Chondrocyte (in vitro differentiated cells): ENCODE data around the gene PIGS. TPM values are rescaled to one million over a fixed set of nuclear protein-coding genes. Genes with fewer than 3 reads are reported as not detected.

Experiments
- DNase-seq: peaks from one replicate; pipeline ENCODE4 v3.0.0; 2021; ENCODE audit warnings: mixed read lengths, low spot score
- H3K27ac Mint-ChIP-seq: one replicate; pipeline ENCODE4 v1.8.0; 2021; ENCODE audit warnings: mild to moderate bottlenecking, moderate library complexity, mixed read lengths; ENCODE audit not compliant: unreplicated experiment
- H3K27me3 Mint-ChIP-seq: 2 replicates; pipeline ENCODE4 v1.8.0; 2021; ENCODE audit warnings: low read depth, mixed read lengths
- H3K36me3 Mint-ChIP-seq: 2 replicates; pipeline ENCODE4 v1.8.0; 2021; ENCODE audit warnings: low read depth, mixed read lengths
- H3K4me1 Mint-ChIP-seq: 2 replicates; pipeline ENCODE4 v1.8.0; 2021; ENCODE audit warnings: low read depth, mild to moderate bottlenecking, mixed read lengths
- H3K4me3 Mint-ChIP-seq: one replicate; pipeline ENCODE4 v1.8.0; 2021; ENCODE audit warnings: mild to moderate bottlenecking, moderate library complexity, mixed read lengths; ENCODE audit not compliant: unreplicated experiment
- H3K9me3 Mint-ChIP-seq: 2 replicates; pipeline ENCODE4 v1.8.0; 2021; ENCODE audit warnings: low read depth, mixed read lengths
- CTCF ChIP-seq: fragments of 200-600 bp; sonication (generic); IDR thresholded peaks from 2 replicates; pipeline ENCODE4 v1.5.0; 2021; ENCODE audit warnings: antibody characterized with exemption, mild to moderate bottlenecking, moderate library complexity
- total RNA-seq: library from RNA; stranded (reverse); gene quantifications from 3 replicates; pipeline ENCODE4 v1.2.1, GENCODE V29; 2021

Gene PIGS
- total RNA-seq, 1 donor from 2014 or later: 62.9 TPM

DNA sequence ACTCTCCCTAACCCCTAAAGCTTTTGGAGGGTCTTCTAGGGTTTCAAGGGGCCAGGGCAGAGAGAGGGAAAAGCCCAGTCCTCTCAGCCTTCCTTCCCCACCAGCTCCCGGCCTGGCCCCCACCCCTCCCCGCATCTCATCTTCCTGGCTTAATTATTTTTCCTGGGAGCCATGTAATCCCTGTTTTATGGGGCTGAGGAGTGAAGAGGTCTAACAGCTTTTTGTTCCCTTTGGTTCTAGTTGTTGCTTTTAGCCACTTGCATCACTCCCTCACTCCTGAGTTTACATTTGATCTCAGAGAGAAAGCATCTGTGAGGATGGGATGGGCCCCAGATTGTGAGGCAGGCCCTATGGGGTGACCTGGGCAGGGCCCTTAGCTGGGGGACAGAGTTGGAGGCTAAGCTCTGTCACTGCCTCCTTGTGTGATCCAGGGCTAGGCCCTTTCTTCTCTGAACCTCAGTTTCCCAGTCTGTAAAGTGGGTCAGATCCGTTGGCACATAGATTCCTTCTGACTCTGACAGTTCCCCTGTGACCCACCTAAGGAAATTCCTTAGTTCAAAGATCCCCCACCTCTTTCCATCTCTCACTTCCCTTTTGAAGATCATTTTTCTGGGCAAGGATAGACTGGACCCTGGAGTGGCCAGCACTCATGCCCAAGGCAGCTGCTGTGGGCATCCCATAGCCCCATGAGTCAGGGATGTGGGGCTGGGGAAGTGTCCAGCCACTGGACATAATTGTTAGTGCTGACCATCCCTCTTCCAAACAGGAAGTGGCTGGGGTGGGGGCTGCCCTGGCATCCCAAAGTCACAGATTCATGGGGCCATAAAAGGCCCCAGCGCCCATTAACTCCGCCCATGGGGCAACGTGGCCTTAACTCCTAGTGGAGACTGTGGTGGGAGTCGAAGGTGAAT, 39.0 kb downstream of the PIGS start:
- H3K9me3 Mint-ChIP-seq: no peaks in the 10 kb centered on the region
- TF ChIP-seq CTCF: no peak
- DNase-seq: no peak
- H3K36me3 Mint-ChIP-seq: no peaks in the 10 kb centered on the region
- peaks cover 4% of the 10 kb centered on the region for H3K27me3 Mint-ChIP-seq
- H3K27ac Mint-ChIP-seq: no peak overlapping the region
- H3K4me1 Mint-ChIP-seq: peaks cover 11% of the 10 kb centered on the region
- no peak overlapping the region for H3K4me3 Mint-ChIP-seq

GRCh38 chr17:28530926-28531325, 40.4 kb downstream of the PIGS start:
- no peak for DNase-seq
- no peak overlapping the region for H3K27ac Mint-ChIP-seq

DNA sequence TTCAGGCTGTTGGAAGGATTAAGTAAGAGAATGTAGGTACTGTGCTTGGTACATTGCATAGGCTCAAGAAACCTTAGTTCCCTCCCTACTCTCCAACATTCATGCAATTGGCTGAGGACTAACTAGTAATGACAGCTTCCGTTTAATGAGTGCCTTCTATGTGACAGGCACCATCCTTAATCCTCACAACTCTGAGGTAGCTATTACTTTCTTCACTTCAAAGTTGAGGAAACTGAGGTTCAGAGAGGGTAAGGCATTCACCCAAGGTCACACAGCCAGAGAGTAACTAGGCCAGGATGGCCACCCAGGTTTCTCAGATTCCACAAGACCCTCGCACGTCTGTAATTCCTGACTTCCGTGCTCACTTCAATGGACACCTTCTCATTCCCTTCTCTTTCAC, 41.1 kb downstream of the PIGS start:
- TF ChIP-seq CTCF: no peak
- peaks cover 3% of the 10 kb centered on the region for H3K27me3 Mint-ChIP-seq
- no peak overlapping the region for H3K27ac Mint-ChIP-seq
- no peak overlapping the region for H3K4me3 Mint-ChIP-seq
- H3K36me3 Mint-ChIP-seq: no peaks in the 10 kb centered on the region
- DNase-seq: no peak
- H3K4me1 Mint-ChIP-seq: peaks cover 27% of the 10 kb centered on the region
- no peaks in the 10 kb centered on the region for H3K9me3 Mint-ChIP-seq

More at GRCh38 chr17:28530926-28531325, 40.4 kb downstream of the PIGS start:
- H3K4me1 Mint-ChIP-seq: peaks cover 20% of the 10 kb centered on the region
- no peaks in the 10 kb centered on the region for H3K9me3 Mint-ChIP-seq
- H3K27me3 Mint-ChIP-seq: peaks cover 3% of the 10 kb centered on the region
- no peaks in the 10 kb centered on the region for H3K36me3 Mint-ChIP-seq
- no peak for TF ChIP-seq CTCF
- no peak overlapping the region for H3K4me3 Mint-ChIP-seq

GRCh38 chr17:28529013-28529400, 42.3 kb downstream of the PIGS start:
- Mint-ChIP-seq H3K4me1 (peaks cover 38% of the 10 kb centered on the region), H3K27me3 (no peaks in the 10 kb centered on the region), H3K4me3 (no peak overlapping the region), H3K36me3 (no peaks in the 10 kb centered on the region), H3K27ac (no peak overlapping the region), H3K9me3 (no peaks in the 10 kb centered on the region)
- no peak for TF ChIP-seq CTCF
- no peak for DNase-seq

- no peak overlapping the region for H3K27ac Mint-ChIP-seq
- no peak overlapping the region for H3K4me3 Mint-ChIP-seq
- TF ChIP-seq CTCF: no peak
- DNase-seq: no peak
- no peaks in the 10 kb centered on the region for H3K27me3 Mint-ChIP-seq
- no peaks in the 10 kb centered on the region for H3K9me3 Mint-ChIP-seq
- no peaks in the 10 kb centered on the region for H3K36me3 Mint-ChIP-seq
- H3K4me1 Mint-ChIP-seq: peaks cover 38% of the 10 kb centered on the region
Measured at GRCh38 chr17:28528327-28529012, 42.9 kb downstream of the PIGS start.
